ENCODE data around the gene PSMA7.

GRCh38 chr20:62183426-62184142, 40.4 kb upstream of the PSMA7 start:
- TF ChIP-seq EZH2 (IDR thresholded peaks at IDR 0.05) (no peak), POLR2AphosphoS5 (IDR thresholded peaks at IDR 0.05; ENCODE audit: borderline replicate concordance, low read depth, low read length) (no peak), FOXP2 (optimal IDR thresholded peaks at IDR 0.05; ENCODE audit: control extremely low read depth, extremely low read length, insufficient read depth) (no peak)
